ENCODE data around the gene SESTD1.
"Not testable (repeated sequence)": the region's sequence is repeated elsewhere in the genome, so short reads cannot be mapped to it uniquely, and the experiment has no call there.

The SESTD1 gene

DNA sequence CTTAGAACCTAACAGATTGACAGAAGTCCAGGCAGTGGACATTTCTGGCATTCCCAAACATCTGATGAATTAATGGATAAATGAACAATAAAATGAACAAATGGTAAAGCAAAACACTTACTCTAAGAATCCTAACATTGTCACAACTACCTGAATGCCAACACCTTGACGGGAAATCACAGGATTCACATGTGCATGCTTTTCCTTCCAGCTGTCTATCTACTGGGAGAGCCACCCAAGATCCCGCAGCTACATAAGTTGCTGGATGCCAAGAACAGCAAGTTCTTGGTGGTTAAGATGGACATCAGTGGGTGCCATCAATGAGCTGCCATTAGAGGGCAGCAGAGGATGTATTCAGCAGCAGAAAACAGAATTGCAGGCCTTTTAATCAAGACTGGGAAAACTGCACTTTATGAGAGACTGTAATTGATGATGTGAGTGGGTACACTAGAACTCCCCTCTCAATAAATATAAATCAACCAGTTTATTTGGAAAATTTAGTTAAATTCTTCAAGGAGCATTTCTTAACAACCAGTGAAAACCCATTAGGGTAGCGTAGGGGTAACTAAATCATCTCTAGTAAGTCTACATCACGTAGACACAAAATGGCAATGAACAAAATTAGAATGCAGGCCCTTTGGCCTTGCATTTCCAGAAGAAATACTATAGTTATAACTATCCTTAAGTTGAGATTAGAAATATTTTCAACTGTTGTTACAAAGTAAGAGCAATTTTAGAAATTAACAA lies 45.6 kb downstream of the SESTD1 start:
- in situ Hi-C loops (cut with HindIII; ENCODE audit: low pct_ligation_motif_present, low pct_unique_long_range_greater_than_20kb, low sequenced_read_pairs), result no loop called here

DNA sequence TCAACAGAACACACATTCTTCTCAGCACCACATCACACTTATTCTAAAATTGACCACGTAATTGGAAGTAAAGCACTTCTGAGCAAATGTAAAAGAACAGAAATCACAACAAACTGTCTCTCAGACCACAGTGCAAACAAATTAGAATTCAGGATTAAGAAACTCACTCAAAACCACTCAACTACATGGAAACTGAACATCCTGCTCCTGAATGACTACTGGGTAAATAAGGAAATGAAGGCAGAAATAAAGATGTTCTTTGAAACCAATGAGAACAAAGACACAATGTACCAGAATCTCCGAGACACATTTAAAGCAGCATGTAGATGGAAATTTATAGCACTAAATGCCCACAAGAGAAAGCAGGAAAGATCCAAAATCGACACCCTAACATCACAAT lies 50.0 kb downstream of the SESTD1 start:
- DNase-seq; in situ Hi-C loops (cut with HindIII; ENCODE audit: low pct_ligation_motif_present, low pct_unique_long_range_greater_than_20kb, low sequenced_read_pairs): not testable (repeated sequence)

More for the DNA sequence above, 45.6 kb downstream of the SESTD1 start:
- peak; percentile 77 for DNase-seq

- DNase-seq, result no peak
- in situ Hi-C loops (cut with HindIII; ENCODE audit: low pct_ligation_motif_present, low pct_unique_long_range_greater_than_20kb, low sequenced_read_pairs), result no loop called here
These were observed 53.3 kb downstream of the SESTD1 start for GRCh38 chr2:179211355-179211754.

DNA sequence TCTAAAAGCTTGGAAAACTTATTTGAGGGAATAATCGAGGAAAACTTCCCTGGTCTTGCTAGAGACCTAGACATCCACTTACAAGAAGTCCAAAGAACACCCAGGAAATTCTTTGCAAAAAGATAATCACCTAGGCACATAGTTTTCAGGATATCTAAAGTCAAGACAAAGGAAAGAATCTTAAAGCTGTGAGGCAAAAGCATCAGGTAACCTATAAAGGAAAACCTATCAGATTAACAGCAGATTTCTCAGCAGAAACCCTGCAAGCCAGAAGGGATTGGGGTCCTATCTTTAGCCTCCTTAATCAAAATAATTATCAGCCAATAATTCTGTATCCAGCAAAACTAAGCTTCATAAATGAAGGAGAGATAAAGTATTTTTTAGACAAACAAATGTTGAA lies 56.4 kb downstream of the SESTD1 start:
- DNase-seq; in situ Hi-C loops (cut with HindIII; ENCODE audit: low pct_ligation_motif_present, low pct_unique_long_range_greater_than_20kb, low sequenced_read_pairs): not testable (repeated sequence)

- in situ Hi-C loops (cut with HindIII; ENCODE audit: low pct_ligation_motif_present, low pct_unique_long_range_greater_than_20kb, low sequenced_read_pairs), result no loop called here
- DNase-seq, result no peak
These were observed 57.6 kb downstream of the SESTD1 start for GRCh38 chr2:179207047-179207446.

GRCh38 chr2:179201869-179202268 lies 62.8 kb downstream of the SESTD1 start:
- in situ Hi-C loops (cut with HindIII; ENCODE audit: low pct_ligation_motif_present, low pct_unique_long_range_greater_than_20kb, low sequenced_read_pairs), result no loop called here
- DNase-seq, result peak; percentile 37

DNA sequence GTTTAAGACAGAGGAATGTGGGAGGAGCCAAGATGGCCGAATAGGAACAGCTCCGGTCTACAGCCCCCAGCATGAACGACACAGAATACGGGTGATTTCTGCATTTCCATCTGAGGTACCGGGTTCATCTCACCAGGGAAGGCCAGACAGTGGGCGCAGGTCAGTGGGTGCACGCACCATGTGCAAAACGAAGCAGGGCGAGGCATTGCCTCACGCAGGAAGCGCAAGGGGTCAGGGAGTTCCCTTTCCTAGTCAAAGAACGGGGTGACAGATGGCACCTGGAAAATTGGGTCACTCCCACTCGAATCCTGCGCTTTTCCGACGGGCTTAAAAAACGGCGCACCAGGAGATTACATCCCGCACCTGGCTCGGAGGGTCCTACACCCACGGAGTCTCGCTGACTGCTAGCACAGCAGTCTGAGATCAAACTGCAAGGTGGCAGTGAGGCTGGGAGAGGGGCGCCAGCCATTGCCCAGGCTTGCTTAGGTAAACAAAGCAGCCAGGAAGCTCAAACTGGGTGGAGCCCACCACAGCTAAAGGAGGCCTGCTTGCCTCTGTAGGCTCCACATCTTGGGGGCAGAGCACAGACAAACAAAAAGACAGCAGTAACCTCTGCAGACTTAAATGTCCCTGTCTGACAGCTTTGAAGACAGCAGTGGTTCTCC lies 68.6 kb downstream of the SESTD1 start:
- DNase-seq; in situ Hi-C loops (cut with HindIII; ENCODE audit: low pct_ligation_motif_present, low pct_unique_long_range_greater_than_20kb, low sequenced_read_pairs): not testable (repeated sequence)

DNA sequence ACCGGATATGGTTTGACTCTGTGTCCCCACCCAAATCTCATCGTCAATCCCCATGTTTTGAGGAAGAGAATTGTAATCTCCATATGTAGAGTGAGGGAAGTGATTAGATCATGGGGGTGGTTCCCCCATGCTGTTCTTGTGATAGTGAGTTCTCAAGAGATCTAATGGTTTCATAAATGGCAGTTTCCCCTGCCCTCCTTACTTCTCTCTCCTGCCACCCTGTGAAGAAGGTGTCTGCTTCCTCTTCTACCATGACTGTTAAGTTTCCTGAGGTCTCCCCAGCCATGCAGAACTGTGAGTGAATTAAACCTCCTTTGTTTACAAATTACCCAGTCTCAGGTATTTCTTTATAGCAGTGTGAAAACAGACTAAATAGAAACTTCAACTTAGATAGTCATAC lies 69.5 kb downstream of the SESTD1 start:
- DNase-seq, result no peak
- in situ Hi-C loops (cut with HindIII; ENCODE audit: low pct_ligation_motif_present, low pct_unique_long_range_greater_than_20kb, low sequenced_read_pairs), result no loop called here

GRCh38 chr2:179193759-179194394 lies 70.8 kb downstream of the SESTD1 start:
- in situ Hi-C loops (cut with HindIII; ENCODE audit: low pct_ligation_motif_present, low pct_unique_long_range_greater_than_20kb, low sequenced_read_pairs), result no loop called here

GRCh38 chr2:179191110-179191509 lies 73.5 kb downstream of the SESTD1 start:
- in situ Hi-C loops (cut with HindIII; ENCODE audit: low pct_ligation_motif_present, low pct_unique_long_range_greater_than_20kb, low sequenced_read_pairs), result no loop called here
- no peak for DNase-seq

More at GRCh38 chr2:179193759-179194394, 70.8 kb downstream of the SESTD1 start:
- DNase-seq, result no peak

- in situ Hi-C loops (cut with HindIII; ENCODE audit: low pct_ligation_motif_present, low pct_unique_long_range_greater_than_20kb, low sequenced_read_pairs), result no loop called here
- no peak for DNase-seq
These were observed 78.5 kb downstream of the SESTD1 start for GRCh38 chr2:179186126-179186525.

DNA sequence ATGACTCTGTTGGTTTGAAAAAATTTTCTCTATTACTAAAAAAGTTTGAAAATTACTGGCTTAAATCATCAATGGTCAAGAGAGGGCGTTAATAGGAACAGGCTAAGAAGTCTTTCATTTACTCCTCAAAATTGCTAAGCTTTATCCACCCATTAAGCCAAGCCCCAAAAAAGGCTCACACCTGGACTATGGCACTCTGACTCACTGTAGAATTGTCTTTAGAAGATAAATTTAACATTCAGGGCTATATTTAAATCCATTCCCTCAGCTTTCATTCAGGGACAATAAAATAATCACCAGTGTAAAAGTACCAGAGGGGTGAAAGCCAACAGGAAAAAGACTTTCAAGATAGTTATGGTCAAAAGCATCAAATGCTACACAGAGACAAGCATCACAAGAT lies 80.0 kb downstream of the SESTD1 start:
- no peak for DNase-seq
- in situ Hi-C loops (cut with HindIII; ENCODE audit: low pct_ligation_motif_present, low pct_unique_long_range_greater_than_20kb, low sequenced_read_pairs), result no loop called here

DNA sequence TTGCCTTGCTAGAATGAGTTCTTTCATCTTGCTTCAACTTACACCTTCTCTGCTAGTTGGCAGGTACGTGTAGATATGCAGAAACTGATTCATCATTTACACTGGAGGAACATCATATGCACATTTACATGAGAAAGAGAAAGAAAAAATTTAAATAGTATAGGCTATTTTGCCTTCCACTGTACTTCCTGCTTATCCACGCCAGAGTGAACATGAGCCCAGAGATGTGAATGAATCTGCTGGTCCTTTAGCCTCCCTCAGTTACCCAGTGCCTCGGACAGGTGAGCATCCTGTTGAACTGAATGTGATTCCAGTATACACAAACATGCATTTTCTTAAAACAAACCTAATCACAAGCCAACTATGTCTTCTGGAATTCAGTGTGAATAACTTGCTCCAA lies 83.6 kb downstream of the SESTD1 start:
- in situ Hi-C loops (cut with HindIII; ENCODE audit: low pct_ligation_motif_present, low pct_unique_long_range_greater_than_20kb, low sequenced_read_pairs), result no loop called here
- DNase-seq, result no peak

GRCh38 chr2:179180242-179180641 lies 84.4 kb downstream of the SESTD1 start:
- no peak for DNase-seq
- in situ Hi-C loops (cut with HindIII; ENCODE audit: low pct_ligation_motif_present, low pct_unique_long_range_greater_than_20kb, low sequenced_read_pairs), result no loop called here

DNA sequence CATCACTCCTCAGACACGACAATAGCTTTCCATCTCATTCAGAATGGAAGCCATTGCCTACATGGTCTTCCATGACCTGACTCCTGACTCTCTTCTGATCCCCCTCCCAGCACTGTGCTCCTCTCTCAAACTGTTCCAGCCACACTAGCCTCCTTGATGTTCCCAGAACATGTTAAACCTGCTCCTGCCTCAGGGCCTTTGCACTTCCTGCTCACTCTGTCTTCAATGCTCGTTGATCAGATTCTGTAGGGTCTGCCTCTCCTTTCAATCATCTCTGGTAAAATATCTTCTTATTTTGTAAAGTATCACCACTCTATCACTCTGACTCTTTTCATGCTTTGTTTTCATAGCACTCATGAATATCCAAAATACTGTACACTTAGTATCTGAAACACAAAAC lies 84.9 kb downstream of the SESTD1 start:
- DNase-seq, result no peak
- in situ Hi-C loops (cut with HindIII; ENCODE audit: low pct_ligation_motif_present, low pct_unique_long_range_greater_than_20kb, low sequenced_read_pairs), result no loop called here

GRCh38 chr2:179177694-179178093 lies 86.9 kb downstream of the SESTD1 start:
- in situ Hi-C loops (cut with HindIII; ENCODE audit: low pct_ligation_motif_present, low pct_unique_long_range_greater_than_20kb, low sequenced_read_pairs), result no loop called here

GRCh38 chr2:179174240-179174639 lies 90.4 kb downstream of the SESTD1 start:
- DNase-seq, result no peak
- in situ Hi-C loops (cut with HindIII; ENCODE audit: low pct_ligation_motif_present, low pct_unique_long_range_greater_than_20kb, low sequenced_read_pairs), result no loop called here

More at GRCh38 chr2:179177694-179178093, 86.9 kb downstream of the SESTD1 start:
- no peak for DNase-seq

GRCh38 chr2:179172894-179173293 lies 91.7 kb downstream of the SESTD1 start:
- in situ Hi-C loops (cut with HindIII; ENCODE audit: low pct_ligation_motif_present, low pct_unique_long_range_greater_than_20kb, low sequenced_read_pairs), result no loop called here
- DNase-seq, result no peak

DNA sequence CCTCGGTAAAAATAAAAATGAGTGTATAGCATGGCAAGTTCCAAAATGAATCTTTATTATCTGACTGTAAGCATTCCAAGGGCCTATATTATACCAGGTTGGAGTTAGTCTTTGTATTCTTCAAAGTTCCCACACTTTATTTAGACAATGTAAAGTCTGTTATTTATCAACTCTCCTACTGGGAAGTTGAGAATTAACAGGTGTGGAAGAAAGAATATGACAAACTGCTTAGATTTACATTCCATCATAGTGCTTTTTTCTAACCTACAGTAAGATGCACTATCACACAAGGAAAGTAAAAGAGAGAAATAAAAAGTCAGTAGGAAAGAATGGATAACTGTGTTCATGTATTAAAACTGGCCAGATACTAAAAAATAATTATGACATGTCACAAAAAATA lies 93.3 kb downstream of the SESTD1 start:
- in situ Hi-C loops (cut with HindIII; ENCODE audit: low pct_ligation_motif_present, low pct_unique_long_range_greater_than_20kb, low sequenced_read_pairs), result no loop called here
- DNase-seq, result no peak

DNA sequence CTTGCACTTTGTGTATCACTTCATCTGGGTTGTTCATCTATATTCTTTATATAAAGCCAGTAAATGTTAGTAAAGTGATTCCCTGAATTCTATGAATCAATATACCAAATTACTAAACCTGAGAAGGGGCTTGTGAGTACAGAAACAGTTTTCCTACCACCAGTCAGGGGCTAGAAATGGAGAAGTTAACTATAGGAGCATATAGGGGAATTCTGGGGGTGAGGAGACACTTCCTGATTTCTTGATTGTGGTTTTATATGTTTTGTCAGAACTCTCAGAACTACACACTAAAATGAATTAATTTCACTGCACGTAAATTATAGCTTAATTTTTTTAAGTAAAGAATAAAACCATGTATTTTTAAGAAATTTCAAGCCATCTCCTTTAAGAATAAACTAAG lies 93.7 kb downstream of the SESTD1 start:
- in situ Hi-C loops (cut with HindIII; ENCODE audit: low pct_ligation_motif_present, low pct_unique_long_range_greater_than_20kb, low sequenced_read_pairs), result no loop called here
- no peak for DNase-seq
